ENCODE results near the gene TP73. TPM values are rescaled to one million over a fixed set of nuclear protein-coding genes. Genes with fewer than 3 reads are reported as not detected.

TP73 gene
- total and polyA plus RNA-seq, 4 experiments from 2014 or later, result 0.15 to 0.17 TPM; not detected in 2

GRCh38 chr1:3679799-3680453, 27.6 kb downstream of the TP73 start:
- H3K4me3 Mint-ChIP-seq, result no peak overlapping the region
- H3K9me3 Mint-ChIP-seq, result peaks cover 0 to 2% (median 0%) of the 10 kb centered on the region in 8 donors
- Histone ChIP-seq H3K4me3 (ENCODE audit: low read length in 2 of 2) (no peak overlapping the region), H3K36me3 (ENCODE audit: insufficient read depth, low read length) (no peaks in the 10 kb centered on the region), H3K27ac (ENCODE audit: low read depth, low read length) (no peak overlapping the region), H3K27me3 (ENCODE audit: insufficient read depth, low read length) (no peaks in the 10 kb centered on the region), H3K4me1 (ENCODE audit: insufficient read depth, low read length) (peaks cover 11% of the 10 kb centered on the region), H3K9me3 (ENCODE audit: control insufficient read depth in 1 of 2, low read length in 2 of 2) (no peaks in the 10 kb centered on the region)
- H3K27me3 Mint-ChIP-seq, result peaks cover 2 to 8% of the 10 kb centered on the region in 2 donors
- H3K27ac Mint-ChIP-seq, result peak overlapping the region in 1 of 7 donors; percentile 25
- POLR2A ChIA-PET (ENCODE audit: partially characterized antibody), result no interaction called here
- peaks cover 0 to 24% (median 9%) of the 10 kb centered on the region in 4 donors for H3K4me1 Mint-ChIP-seq
- CTCF ChIA-PET (ENCODE audit: partially characterized antibody), result no interaction called here
- DNase-seq, result peak in 1 of 5 donors; percentile 11
- no peaks in the 10 kb centered on the region for H3K36me3 Mint-ChIP-seq
- intact Hi-C loops (cut with micrococcal nuclease), result no loop called here

GRCh38 chr1:3680488-3681230, 28.3 kb downstream of the TP73 start:
- POLR2A ChIA-PET (ENCODE audit: partially characterized antibody), result no interaction called here

GRCh38 chr1:3681231-3681897, 29.0 kb downstream of the TP73 start:
- no peak overlapping the region for H3K4me3 ChIP-seq (ENCODE audit: low read length in 2 of 2)
- no peak for DNase-seq
- H3K4me3 Mint-ChIP-seq, result no peak overlapping the region
- peaks cover 0 to 2% (median 0%) of the 10 kb centered on the region in 8 donors for H3K9me3 Mint-ChIP-seq
- H3K9me3 ChIP-seq (ENCODE audit: control insufficient read depth in 1 of 2, low read length in 2 of 2), result no peaks in the 10 kb centered on the region
- H3K4me1 ChIP-seq (ENCODE audit: insufficient read depth, low read length), result peaks cover 11% of the 10 kb centered on the region
- no peak overlapping the region for H3K27ac ChIP-seq (ENCODE audit: low read depth, low read length)
- H3K27me3 ChIP-seq (ENCODE audit: insufficient read depth, low read length), result no peaks in the 10 kb centered on the region
- no peak overlapping the region for H3K27ac Mint-ChIP-seq
- CTCF ChIA-PET (ENCODE audit: partially characterized antibody), result no interaction called here
- peaks cover 3 to 12% of the 10 kb centered on the region in 2 donors for H3K27me3 Mint-ChIP-seq
- peaks cover 0 to 24% (median 9%) of the 10 kb centered on the region in 4 donors for H3K4me1 Mint-ChIP-seq
- no peaks in the 10 kb centered on the region for H3K36me3 ChIP-seq (ENCODE audit: insufficient read depth, low read length)
- H3K36me3 Mint-ChIP-seq, result no peaks in the 10 kb centered on the region
- POLR2A ChIA-PET (ENCODE audit: partially characterized antibody), result no interaction called here
- intact Hi-C loops (cut with micrococcal nuclease), result no loop called here

More at GRCh38 chr1:3680488-3681230, 28.3 kb downstream of the TP73 start:
- Mint-ChIP-seq H3K9me3 (peaks cover 0 to 2% (median 0%) of the 10 kb centered on the region in 8 donors), H3K4me1 (peaks cover 0 to 24% (median 9%) of the 10 kb centered on the region in 4 donors), H3K4me3 (no peak overlapping the region), H3K27ac (no peak overlapping the region), H3K36me3 (no peaks in the 10 kb centered on the region), H3K27me3 (peaks cover 3 to 12% of the 10 kb centered on the region in 2 donors)
- DNase-seq, result peak in 1 of 5 donors; percentile 37
- intact Hi-C loops (cut with micrococcal nuclease), result no loop called here
- CTCF ChIA-PET (ENCODE audit: partially characterized antibody), result no interaction called here
- H3K4me3 ChIP-seq (ENCODE audit: low read length in 2 of 2), result no peak overlapping the region
- H3K9me3 ChIP-seq (ENCODE audit: control insufficient read depth in 1 of 2, low read length in 2 of 2), result no peaks in the 10 kb centered on the region
- H3K27me3 ChIP-seq (ENCODE audit: insufficient read depth, low read length), result no peaks in the 10 kb centered on the region
- H3K27ac ChIP-seq (ENCODE audit: low read depth, low read length), result no peak overlapping the region
- H3K4me1 ChIP-seq (ENCODE audit: insufficient read depth, low read length), result peaks cover 11% of the 10 kb centered on the region
- H3K36me3 ChIP-seq (ENCODE audit: insufficient read depth, low read length), result no peaks in the 10 kb centered on the region

- Histone ChIP-seq H3K27ac (ENCODE audit: low read depth, low read length) (no peak overlapping the region), H3K36me3 (ENCODE audit: insufficient read depth, low read length) (no peaks in the 10 kb centered on the region), H3K4me1 (ENCODE audit: insufficient read depth, low read length) (peaks cover 7% of the 10 kb centered on the region), H3K27me3 (ENCODE audit: insufficient read depth, low read length) (no peaks in the 10 kb centered on the region), H3K9me3 (ENCODE audit: control insufficient read depth in 1 of 2, low read length in 2 of 2) (no peaks in the 10 kb centered on the region), H3K4me3 (ENCODE audit: low read length in 2 of 2) (no peak overlapping the region)
- intact Hi-C loops (cut with micrococcal nuclease), result no loop called here
- Mint-ChIP-seq H3K4me1 (peaks cover 0 to 23% (median 7%) of the 10 kb centered on the region in 4 donors), H3K27ac (no peak overlapping the region), H3K4me3 (no peak overlapping the region), H3K9me3 (peaks cover 0 to 2% (median 0%) of the 10 kb centered on the region in 8 donors), H3K27me3 (peaks cover 3 to 12% of the 10 kb centered on the region in 2 donors), H3K36me3 (no peaks in the 10 kb centered on the region)
- ChIA-PET POLR2A (ENCODE audit: partially characterized antibody) (no interaction called here), CTCF (ENCODE audit: partially characterized antibody) (no interaction called here)
- peak in 1 of 5 donors; percentile 9 for DNase-seq
Observed at GRCh38 chr1:3681898-3682806, 29.8 kb downstream of the TP73 start.

- no peaks in the 10 kb centered on the region for H3K27me3 ChIP-seq (ENCODE audit: insufficient read depth, low read length)
- intact Hi-C loops (cut with micrococcal nuclease), result no loop called here
Observed at GRCh38 chr1:3683197-3683596, 30.9 kb downstream of the TP73 start.

GRCh38 chr1:3683992-3684391, 31.7 kb downstream of the TP73 start:
- H3K36me3 Mint-ChIP-seq, result no peaks in the 10 kb centered on the region
- Histone ChIP-seq H3K36me3 (ENCODE audit: insufficient read depth, low read length) (no peaks in the 10 kb centered on the region), H3K4me1 (ENCODE audit: insufficient read depth, low read length) (no peaks in the 10 kb centered on the region), H3K9me3 (ENCODE audit: control insufficient read depth in 1 of 2, low read length in 2 of 2) (no peaks in the 10 kb centered on the region), H3K4me3 (ENCODE audit: low read length in 2 of 2) (no peak overlapping the region), H3K27me3 (ENCODE audit: insufficient read depth, low read length) (no peaks in the 10 kb centered on the region), H3K27ac (ENCODE audit: low read depth, low read length) (no peak overlapping the region)
- CTCF ChIA-PET (ENCODE audit: partially characterized antibody), result no interaction called here
- H3K4me1 Mint-ChIP-seq, result peaks cover 0 to 11% (median 2%) of the 10 kb centered on the region in 4 donors
- intact Hi-C loops (cut with micrococcal nuclease), result no loop called here
- POLR2A ChIA-PET (ENCODE audit: partially characterized antibody), result no interaction called here
- DNase-seq, result peak in 1 of 5 donors; percentile 22
- H3K27me3 Mint-ChIP-seq, result peaks cover 3 to 13% of the 10 kb centered on the region in 2 donors
- H3K4me3 Mint-ChIP-seq, result no peak overlapping the region
- H3K27ac Mint-ChIP-seq, result no peak overlapping the region
- H3K9me3 Mint-ChIP-seq, result peaks cover 0 to 2% (median 0%) of the 10 kb centered on the region in 8 donors

More at GRCh38 chr1:3683197-3683596, 30.9 kb downstream of the TP73 start:
- peak in 1 of 5 donors; percentile 12 for DNase-seq
- Mint-ChIP-seq H3K4me3 (no peak overlapping the region), H3K27ac (no peak overlapping the region), H3K4me1 (peaks cover 0 to 12% (median 2%) of the 10 kb centered on the region in 4 donors), H3K36me3 (no peaks in the 10 kb centered on the region), H3K9me3 (peaks cover 0 to 2% (median 0%) of the 10 kb centered on the region in 8 donors), H3K27me3 (peaks cover 3 to 13% of the 10 kb centered on the region in 2 donors)
- no peak overlapping the region for H3K4me3 ChIP-seq (ENCODE audit: low read length in 2 of 2)
- ChIA-PET CTCF (ENCODE audit: partially characterized antibody) (no interaction called here), POLR2A (ENCODE audit: partially characterized antibody) (no interaction called here)
- H3K27ac ChIP-seq (ENCODE audit: low read depth, low read length), result no peak overlapping the region
- H3K9me3 ChIP-seq (ENCODE audit: control insufficient read depth in 1 of 2, low read length in 2 of 2), result no peaks in the 10 kb centered on the region
- H3K4me1 ChIP-seq (ENCODE audit: insufficient read depth, low read length), result no peaks in the 10 kb centered on the region
- no peaks in the 10 kb centered on the region for H3K36me3 ChIP-seq (ENCODE audit: insufficient read depth, low read length)

All from CD4-positive, alpha-beta memory T cell (primary cell).